ENCODE measurements around the gene CD79B.
"Not testable (repeated sequence)": the region's sequence is repeated elsewhere in the genome, so short reads cannot be mapped to it uniquely, and the experiment has no call there.

- not testable (repeated sequence) for TF ChIP-seq CTCF, POLR2A (IDR thresholded peaks at IDR 0.05)
Observed at GRCh38 chr17:63892316-63893037, 39.7 kb downstream of the CD79B start.
